HL-60/S4 treated with retinoic acid at 250 ng/mL for 4 days and 3 days (cell line): Measurements from ENCODE around the gene SDF2L1.
"Not testable (repeated sequence)": the region's sequence is repeated elsewhere in the genome, so short reads cannot be mapped to it uniquely, and the experiment has no call there.

Experiments used
- in situ Hi-C: fragments of 300-500 bp; cut with MboI; formaldehyde crosslinking; loops from 2 replicates; pipeline ENCODE4 v1.7.0; 2022; ENCODE audit warnings: low sequenced_read_pairs

The SDF2L1 gene

DNA sequence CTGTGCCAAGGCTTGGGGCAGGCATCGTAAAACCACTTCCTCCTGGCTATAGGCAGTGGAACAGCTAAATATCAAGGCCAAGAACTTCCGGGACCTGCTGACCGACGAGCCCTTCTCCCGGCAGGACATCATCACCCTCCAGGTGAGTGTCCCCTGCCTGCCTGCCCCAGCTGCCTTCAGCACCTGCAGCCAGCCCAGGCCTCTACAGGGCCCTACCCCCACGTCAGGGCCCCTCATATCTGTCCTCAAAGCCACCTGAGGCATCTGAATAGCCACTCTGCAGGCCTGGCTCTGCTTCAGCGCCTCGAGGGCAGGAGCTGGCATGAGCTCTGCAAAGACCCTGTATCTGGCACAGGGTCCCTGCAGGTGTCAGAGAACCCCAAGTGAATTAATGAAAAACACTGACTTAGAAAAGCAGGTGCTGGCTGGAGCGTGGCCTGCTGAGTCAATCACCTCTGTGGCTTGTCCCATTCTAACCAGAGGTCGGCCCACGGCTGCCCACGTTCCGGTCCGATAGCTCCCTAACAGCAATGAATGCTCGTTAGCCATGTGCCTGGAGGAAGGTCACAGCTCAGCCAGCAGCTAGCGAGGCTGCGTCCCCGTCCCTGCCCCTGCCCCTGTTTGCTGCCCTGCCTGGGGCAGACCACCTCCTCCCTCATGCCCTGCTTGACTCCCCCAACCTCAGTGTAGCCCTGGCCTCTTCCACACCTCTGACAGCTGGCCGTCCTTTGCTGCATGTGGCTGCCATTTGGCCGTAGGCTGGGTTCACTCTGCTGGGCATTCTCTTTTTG, 40.5 kb downstream of the SDF2L1 start:
- in situ Hi-C loops, result no loop called here

DNA sequence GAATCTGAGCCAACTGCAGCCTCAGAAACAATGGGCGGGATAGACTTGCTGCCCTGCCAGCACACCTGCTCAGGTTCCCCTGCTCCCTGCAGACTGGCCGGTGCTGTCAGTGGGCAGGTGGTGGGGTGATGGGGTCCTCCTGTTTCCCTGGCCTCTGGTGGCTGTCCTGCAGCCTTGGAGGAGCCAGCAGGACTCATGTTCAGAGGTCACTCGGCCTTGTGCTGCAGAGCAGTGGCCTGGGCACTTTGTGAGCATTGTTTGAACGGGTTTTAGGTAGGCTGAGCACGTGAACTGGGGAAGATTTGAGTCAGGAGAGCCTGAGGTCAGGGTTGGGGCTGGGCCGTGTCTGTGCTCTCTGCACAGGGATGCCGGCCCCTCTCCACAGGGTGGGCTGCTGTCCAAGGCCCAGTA, 41.3 kb downstream of the SDF2L1 start:
- in situ Hi-C loops, result no loop called here

DNA sequence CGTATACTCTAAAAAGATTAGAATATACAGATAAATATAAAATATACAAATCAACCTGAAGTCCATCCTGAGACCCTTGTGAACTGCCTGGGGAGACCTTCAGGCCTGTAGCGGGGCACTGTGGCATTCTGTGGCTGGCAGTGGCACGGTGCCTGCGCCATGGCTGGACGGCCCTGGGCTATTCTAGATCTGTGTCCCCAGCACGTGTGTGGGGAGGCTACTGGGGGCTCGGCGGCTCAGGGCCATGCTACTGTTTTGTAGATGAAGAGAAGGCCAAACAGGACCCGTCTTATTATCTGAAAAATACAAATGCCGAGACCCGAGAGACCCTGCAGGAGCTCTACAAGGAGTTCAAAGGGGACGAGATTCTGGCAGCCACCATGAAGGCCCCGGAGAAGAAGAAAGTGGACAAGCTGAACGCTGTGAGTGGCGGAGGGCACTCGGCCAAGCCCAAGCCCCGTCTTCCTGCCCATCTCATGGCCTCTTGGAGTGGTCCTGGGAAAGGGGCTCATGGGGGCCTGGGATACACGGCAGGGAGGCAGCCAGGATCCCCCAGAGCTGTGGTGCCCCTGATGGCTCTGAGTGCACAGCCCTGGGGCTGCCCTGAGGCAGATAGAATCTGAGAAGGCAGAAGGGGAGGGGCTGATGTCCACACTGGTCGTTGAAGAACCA, 42.5 kb downstream of the SDF2L1 start:
- in situ Hi-C loops, result no loop called here

DNA sequence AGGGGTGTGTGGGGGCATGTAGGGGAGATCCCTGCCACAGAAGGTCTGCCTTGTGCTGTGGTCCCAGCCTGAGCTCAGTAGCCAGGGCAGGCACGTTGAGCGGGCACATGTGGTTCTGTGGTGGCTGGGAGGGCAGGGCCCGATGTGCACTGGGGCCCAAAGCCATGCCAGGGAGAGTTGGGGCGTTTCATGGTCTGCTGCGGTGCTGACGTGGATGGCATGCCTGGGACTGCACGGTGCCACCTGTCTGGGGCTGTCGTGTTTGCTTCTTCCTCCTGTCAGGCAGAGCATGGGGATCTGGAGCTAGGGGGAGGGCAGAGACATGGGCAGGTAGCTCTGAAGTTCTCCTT, 43.0 kb downstream of the SDF2L1 start:
- in situ Hi-C loops, result no loop called here

DNA sequence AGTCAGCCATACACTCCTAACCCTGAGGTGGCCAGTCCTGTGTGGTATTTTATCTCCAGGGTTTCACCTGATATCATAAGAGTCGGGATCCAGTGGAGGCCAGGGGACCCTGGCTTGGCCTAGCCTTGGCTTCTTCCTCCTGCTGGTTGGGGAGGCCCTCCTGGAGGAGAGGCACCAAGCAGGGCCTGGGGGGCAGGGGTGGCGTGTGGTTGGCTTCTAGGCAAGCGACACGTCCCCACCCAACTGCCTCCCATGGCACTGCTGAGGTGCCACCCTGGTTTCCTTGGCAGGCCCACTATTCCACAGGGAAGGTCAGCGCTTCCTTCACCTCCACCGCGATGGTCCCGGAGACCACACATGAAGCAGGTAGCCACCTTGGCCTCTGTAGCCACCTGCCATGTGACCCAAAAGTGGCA, 44.1 kb downstream of the SDF2L1 start:
- in situ Hi-C loops, result no loop called here

DNA sequence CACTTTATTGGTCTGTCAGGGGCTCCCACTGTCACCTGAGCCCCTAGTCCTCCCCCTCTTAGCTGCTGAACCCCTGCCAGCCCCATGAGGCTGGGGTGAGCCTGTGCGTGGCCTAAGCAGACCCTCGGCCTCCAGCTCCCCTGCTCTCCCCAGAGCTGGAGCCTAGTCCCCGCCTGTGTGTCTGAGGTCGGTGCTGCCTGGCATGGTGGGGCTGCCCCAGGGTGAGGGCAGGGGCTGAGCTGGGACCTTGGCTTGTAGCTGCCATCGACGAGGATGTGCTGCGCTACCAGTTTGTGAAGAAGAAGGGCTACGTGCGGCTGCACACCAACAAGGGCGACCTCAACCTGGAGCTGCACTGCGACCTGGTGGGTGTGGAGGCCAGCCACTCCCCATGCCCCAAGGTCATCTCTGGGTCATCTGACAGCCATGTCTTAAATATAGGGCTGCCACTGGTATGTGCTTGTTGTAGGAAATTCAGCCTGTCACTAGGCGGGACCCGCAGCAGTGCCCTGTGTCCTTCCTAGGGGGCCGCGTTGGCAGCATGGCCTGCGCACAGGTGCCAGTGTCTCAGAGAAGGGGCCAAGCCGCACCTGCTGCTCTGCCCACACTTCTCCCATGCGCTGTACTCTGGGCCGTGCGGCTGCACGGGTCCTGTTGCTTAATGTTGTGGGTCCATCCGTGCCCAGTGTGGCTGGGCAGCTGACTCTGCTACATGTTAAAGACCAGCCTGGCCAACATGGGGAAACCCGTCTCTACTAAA, 44.7 kb downstream of the SDF2L1 start:
- in situ Hi-C loops, result no loop called here

DNA sequence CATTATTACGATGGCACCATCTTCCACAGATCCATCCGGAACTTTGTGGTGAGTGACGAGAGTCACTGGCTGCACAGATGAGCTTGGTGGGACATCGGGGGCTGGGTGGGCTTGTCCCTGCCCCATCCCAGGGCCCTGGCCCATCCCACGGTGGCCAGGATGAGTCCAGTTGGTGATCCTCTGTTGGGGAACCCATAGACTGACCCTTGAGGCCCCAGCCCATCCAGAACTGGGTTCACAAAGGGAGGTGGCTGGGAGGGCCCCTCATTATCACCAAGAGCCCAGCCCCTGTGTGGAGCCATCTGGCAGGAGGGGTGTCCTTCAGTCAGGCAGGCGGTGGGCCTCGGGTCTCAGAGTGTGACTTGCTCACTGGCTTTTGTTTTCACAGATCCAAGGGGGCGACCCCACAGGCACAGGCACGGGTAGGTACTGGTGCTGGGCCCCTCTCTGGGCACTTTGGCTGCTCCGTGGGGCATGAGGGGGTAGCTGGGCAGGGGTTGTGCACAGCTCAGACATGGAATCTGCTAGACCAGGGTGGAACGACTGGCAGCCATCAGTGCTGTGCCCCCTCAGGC, 45.7 kb downstream of the SDF2L1 start:
- in situ Hi-C loops, result no loop called here

DNA sequence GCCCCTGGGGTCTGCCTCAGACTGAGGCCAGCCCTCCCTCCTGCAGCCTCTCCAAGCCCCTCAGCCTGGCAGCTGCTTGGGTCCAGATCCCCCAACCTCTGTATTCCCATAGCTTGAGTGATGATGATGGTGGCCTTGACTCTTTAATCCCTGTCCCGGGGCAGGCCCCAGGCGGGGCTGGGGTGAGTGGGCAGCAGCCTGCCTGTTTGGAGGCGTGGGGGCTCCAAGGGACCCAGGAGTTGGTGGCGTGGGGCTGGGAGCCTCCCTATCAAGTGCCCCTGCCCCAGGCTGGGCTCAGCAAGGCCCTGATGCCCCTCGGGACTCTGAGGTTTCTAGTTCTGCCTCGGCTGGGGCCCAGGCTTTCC, 46.2 kb downstream of the SDF2L1 start:
- in situ Hi-C loops, result no loop called here

DNA sequence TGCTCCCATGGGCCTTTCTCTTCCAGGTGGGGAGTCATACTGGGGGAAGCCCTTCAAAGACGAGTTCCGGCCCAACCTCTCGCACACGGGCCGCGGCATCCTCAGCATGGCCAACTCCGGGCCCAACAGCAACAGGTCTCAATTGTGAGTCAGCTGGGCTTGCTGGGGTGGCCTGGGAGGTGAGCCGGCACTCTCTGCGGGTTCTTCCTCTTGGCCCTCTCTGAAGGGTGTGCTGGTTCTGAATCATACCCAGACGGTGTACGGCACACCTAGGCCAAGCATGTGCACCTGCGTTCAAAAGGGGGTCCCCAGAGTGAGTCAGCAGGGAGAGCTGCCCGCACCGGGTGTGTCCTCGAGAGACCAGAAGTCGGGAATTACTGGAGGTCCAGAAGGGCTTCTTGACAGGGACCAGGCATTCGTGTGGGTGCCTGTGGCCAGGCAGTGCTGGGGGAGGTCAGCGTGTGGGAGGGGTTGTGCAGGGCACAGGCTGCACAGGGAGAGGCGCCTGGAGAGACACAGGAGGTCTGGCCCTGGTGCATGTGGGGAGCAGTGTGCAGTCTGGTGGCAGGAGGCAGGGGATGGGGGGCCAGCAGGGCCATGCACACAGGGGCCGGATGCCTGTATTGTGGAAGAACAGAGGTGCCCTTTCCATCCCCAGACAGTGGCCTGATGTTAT, 46.7 kb downstream of the SDF2L1 start:
- in situ Hi-C loops, result no loop called here

DNA sequence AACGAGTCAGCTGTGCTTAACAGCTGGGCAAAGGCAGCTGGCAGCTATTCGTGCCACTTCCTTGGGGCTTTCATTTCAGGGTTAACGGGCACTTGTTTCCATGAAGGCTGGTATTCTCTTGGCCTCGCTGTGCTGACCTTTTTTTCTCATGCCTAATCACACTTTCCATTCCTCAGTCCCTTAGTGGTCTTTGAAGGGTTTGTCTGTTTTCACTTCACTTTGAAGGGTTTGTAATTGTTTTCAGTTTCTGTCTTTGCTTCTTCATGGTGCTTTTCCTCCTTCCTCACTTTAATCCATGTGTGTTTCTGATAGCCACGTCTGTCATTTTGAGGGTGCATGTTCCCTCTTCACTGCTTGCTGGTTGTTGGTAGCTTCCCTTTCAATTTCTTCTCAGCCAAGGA, 48.3 kb downstream of the SDF2L1 start:
- in situ Hi-C loops, result no loop called here

DNA sequence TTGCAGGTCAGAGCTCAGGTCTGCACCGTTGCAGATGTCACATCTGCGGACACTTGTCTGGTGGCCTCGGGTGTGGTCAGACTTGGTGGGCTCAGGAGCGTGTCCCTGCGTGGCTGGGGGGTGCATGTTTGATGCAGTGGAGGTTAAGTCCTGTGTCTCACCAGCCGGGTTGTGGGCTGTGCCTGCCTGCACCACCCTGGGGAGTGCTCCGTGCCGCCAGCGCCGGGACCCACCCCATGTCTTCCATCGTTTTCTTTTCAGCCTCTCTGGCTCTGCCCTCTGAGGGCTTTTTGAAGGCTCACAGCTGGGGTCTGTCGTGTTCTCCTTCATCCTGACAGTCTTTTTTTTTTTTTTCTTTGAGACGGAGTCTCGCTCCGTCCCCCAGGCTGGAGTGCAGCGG, 49.7 kb downstream of the SDF2L1 start:
- in situ Hi-C loops, result no loop called here

DNA sequence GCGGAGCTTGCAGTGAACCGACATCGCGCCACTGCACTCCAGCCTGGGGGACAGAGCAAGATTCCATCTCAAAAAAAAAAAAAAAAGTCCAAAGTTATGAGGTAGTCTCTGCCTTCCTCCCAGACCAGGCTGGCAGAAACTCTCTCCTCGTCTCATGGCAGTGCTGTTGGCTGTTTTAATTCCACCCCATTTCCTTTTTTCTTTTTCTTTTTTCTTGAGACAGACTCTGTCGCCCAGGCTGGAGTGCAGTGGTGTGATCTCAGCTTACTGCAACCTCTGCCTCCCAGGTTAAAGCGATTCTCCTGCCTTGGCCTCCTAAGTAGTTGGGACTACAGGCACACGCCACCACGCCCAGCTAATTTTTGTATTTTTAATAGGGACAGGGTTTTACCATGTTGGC, 50.8 kb downstream of the SDF2L1 start:
- in situ Hi-C loops, result not testable (repeated sequence)

DNA sequence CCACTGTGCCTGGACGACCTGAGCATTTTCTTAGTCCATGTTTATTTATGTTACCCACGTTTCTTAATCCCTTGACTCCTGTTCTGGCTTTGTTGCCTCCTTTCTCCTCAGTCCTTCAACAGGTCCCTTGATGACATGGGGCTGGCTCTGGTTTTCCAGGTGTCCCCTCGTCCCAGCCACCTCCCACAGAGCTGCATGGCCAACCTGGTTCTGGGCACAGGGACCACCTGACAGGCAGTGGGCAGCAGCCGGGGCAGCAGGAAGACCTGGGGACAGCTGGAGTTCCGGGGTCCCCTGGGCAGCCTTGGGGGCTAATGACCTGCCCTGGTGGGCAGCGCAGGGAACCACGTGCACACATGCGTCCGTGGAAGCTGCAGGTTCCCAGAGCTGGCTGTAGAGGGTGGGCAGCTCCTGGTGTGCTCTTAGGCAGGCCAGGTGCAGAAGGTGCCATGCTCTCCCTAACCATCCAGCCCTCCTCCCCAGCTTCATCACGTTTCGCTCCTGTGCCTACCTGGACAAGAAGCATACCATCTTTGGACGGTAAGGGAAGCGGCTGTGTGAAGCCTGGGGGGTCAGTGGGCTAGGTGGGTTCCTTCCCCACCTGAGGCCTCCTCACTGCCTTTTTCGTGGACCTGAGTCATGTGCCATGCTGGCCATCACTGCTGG, 51.4 kb downstream of the SDF2L1 start:
- in situ Hi-C loops, result no loop called here
